GM18858 (cell line): ENCODE measurements around the gene IL17RA.

Source experiments
- ATAC-seq: cut with Tn5 transposase; IDR thresholded peaks from one replicate; pipeline ENCODE4 v1.9.1; 2021; ENCODE audit not compliant: unreplicated experiment

IL17RA gene

GRCh38 chr22:17083811-17084441, 874 bp upstream of the IL17RA start:
- ATAC-seq: no peak

DNA sequence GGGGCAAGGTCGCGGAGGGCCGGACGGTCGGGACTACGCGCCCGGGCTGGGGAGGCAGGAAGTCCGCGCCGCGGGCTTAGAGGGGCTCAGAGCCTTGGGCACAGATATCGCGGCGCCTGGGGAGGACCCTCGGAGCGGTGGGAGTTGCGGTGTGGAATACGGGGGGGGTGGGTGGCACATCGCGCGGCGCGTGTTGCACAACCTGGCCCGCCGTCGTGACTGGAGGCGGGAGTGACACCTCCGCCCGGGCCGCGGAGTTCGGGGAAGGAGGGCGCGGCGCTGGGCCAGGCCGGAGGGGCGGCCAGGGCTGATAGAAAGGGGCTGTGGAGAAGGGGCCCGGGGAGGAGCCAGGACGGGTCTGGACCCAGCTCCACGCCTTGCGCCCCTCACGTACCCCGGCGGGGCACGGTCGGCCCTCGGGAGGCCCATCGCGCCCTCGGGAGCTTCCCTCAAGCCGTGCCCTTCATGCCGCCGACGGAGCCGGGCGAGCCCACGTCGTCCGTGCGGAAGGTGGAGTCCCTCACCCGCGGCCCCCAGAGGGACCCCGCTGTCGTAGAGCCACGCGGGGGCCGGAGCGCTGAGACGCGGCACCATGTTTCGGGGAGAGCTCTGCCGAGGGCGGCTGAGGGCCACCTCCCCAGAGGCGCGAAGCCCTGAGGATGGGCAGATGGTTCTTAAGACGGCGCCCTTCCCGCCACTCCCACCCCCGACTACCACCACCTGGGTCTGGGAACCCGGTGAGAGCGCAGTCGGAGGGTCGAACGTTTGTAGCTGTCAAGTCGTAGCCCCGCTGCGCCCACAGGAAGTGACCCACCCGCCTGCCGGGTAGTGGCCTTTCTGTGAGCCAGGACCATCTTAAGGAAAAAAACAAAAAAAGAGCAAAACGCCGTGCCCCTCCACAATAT, 729 bp downstream of the IL17RA start:
- ATAC-seq: no peak

DNA sequence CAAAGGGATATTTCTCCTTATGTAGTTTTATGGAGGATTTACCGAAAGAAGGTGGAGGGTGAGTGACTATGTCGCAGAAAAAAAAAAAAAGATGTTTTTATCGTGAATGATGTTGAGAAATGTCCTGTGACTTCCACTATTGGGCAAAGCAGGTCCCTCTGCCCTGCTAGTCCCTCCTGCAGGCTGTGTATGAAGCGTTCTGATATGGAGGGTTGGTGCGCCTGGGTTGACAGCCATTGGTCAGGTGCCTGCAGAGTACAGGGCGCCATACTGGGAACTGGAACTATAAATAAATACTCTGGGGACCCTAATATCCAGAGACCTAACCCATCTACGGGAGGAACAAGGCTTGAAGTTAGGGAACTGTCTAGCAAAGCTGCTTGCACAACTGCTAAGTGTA, 1.5 kb downstream of the IL17RA start:
- no peak for ATAC-seq

DNA sequence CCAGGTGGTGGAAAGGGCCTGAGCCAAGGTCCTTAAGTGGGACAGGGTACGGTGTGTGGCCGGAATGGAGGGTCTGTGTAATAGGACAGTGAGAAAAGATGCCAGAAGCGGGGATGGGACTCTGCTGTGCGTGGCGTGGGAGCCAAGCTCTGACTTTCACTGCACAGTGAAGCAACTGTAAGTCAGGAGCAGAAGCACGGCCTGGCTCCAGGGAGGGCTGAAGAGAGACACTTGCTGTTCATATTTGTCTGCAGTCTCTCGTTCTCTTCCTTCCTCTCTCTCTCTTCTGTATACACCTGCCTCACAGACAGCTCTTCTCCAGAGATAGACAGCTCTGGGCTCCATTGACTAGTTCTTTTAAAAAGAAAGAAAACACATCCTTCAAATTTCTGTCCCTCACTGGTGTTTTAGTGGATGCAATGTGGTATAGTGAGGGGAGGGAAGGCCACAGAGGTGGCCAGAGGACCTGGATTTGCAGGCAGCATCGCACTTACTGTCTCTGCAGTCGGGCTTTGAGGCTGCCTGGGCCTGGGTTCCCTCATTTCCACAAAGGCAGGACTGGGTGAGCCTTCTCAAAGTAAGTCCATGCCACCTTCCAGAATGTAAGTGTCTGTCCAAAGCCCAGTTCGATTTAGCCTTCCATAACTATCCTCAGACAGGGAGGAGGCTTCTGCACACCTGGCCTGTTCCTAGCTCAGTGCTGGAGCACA, 2.1 kb downstream of the IL17RA start:
- no peak for ATAC-seq

DNA sequence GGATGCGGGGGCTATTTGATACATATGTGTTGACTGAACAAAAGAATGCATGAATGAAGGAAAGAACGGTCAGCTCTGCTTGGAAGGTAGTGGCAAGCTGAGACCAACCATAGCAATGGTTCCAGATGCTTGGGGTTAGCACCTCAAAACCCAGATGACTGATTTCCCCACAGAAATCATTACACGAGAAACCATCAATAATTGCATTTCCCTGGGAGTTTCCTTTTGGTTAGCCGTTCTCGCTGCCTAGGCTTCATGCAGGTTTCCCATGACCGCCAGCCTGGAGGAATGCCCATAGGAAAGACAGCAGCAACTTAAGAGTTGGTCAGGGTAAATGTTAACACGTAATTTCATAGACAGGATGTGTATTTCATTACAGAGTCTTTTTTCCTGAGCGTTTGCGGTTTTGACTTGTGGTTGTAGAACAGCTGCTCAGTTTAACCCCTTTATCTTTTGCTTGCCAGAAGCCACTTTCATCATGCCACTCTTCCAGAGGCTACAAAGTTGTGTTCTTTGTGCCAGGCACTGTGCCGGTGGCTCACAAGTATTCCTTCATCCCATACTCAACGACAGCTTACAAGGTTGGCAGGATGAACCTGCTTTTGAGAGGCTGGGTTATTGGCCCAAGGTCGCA, 2.8 kb downstream of the IL17RA start:
- peak; percentile 42 for ATAC-seq

GRCh38 chr22:17090550-17090949, 5.8 kb downstream of the IL17RA start:
- no peak for ATAC-seq

DNA sequence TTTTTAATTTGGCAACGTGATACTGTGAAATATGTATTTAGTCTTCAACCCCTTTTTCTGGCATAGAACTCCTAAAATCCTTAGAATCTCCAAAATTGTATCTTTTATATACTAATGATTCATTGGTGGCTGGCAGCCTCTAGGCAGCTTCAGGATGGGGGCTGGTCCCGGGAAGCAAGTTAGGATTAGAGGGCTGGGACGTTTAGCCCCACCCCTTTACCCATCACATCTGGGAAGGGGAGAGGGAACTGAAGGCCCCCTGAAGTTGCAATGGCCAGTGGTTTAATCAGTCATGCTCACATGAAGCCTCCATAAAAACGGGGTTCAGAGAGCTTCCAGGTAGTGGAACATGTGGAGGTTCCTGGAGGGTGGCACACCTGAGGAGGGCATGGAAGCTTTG, 7.1 kb downstream of the IL17RA start:
- no peak for ATAC-seq

DNA sequence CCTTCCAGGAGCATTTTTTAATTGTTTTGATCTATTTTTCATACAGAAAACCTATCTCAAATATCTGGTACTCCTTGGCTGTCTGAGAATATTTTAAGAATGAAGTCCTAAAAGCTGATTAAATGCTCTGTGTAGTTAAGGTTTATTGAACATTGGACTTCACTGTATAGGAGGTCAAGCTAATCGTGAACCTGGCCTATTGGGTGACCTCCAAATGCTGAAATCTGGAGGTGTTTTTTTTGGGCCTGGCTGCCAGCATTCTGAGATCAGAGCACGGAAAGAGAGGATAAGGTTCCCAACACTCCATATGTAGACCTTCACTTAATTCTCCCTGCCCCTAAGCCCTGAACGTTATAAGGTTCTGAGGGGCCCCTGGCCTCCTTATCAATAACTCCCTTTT, 8.3 kb downstream of the IL17RA start:
- ATAC-seq: no peak

GRCh38 chr22:17095538-17095937, 10.7 kb downstream of the IL17RA start:
- ATAC-seq: no peak

GRCh38 chr22:17096071-17096470, 11.3 kb downstream of the IL17RA start:
- no peak for ATAC-seq

DNA sequence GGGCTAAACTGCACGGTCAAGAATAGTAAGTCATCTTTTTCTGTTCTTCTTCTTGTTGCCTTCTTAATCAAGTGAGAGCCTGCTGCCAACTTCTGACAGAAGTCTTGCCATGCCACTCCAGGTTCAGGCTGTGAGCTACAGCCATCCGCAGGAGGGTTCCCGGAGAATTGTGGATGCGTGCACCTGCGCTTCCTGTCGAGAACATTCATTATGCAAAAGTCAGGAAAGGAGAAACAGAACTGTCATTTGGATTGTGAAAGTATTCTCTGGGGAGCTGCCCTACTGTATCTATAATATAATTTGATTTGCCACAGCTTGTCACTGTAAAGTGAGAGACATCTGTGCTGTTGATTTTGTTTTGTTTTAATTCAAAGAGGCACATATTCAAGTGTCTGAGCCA, 12.3 kb downstream of the IL17RA start:
- ATAC-seq: no peak

DNA sequence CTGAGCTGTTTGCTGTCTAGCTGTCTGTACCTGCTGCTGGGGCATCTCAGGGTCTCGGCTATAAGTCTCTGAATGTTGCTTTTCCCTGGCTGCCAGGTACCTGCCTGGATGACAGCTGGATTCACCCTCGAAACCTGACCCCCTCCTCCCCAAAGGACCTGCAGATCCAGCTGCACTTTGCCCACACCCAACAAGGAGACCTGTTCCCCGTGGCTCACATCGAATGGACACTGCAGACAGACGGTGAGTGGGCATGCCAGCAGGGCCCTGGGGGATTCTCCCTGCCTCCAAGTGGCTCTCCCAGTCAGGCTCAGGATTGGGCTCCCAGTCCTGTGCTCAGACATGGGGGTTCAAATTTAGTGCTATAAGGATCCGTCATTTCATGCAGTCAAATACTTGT, 12.9 kb downstream of the IL17RA start:
- ATAC-seq: no peak

- no peak for ATAC-seq
Observed at GRCh38 chr22:17098379-17098819, 13.6 kb downstream of the IL17RA start.

DNA sequence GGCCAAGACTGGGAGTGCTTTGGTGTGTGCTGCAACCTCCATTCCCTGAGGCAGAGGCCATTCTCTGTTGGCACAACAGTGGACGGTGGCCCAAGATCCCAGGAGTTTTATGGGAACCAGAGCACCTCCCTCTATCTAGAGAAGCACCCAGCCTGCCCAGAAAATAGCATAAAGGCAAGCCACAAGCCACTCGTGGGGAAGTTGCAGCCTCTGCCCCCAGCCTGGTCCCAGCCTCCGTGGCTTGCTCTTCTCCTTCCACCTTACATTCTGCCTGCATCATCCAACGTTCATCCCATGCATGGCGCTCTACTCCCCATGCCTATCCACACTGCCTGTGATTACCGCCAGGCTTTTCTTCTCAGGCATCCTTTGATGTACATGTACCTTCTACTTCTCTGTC, 15.8 kb downstream of the IL17RA start:
- ATAC-seq: no peak

GRCh38 chr22:17101475-17102296, 16.9 kb downstream of the IL17RA start:
- no peak for ATAC-seq

GRCh38 chr22:17102297-17102667, 17.5 kb downstream of the IL17RA start:
- ATAC-seq: no peak

DNA sequence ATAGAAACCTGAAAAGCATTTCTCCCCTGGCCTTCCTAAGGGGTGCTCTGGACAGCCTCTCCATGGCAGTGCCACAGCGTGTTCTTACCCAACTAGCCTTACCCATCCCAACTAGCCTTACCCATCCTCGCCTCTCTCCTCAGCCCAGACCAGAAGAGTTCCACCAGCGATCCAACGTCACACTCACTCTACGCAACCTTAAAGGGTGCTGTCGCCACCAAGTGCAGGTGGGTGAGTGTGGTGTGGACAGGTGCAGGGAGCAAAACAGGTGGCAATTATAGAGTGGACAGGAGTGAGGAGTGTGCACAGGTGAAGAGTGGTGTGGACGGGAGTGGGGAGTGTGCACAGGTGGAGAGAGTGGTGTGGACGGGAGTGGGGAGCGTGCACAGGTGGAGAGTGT, 18.6 kb downstream of the IL17RA start:
- ATAC-seq: no peak

DNA sequence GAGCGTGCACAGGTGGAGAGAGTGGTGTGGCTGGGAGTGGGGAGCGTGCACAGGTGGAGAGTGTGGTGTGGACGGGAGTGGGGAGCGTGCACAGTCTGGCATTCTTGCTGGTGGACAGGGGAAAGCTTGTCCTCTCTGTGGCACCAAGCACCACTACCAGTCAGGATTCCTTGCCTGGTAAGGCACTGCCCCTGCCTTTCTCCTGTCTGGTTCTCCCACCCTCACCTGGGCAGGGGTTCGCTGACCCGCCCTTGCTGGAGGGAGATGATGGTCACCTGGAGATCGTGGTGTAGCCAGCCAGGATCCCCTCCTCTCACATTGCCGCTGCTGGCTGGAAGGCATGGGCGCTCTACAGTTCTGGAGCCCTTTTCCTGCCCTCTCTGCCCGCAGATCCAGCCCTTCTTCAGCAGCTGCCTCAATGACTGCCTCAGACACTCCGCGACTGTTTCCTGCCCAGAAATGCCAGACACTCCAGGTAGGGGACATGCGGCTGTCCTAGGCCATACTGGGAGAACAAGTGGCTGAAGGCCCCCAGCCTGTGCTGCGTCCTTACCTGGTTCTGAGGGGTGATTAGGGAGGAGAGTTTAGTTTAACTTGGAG, 19.6 kb downstream of the IL17RA start:
- no peak for ATAC-seq

DNA sequence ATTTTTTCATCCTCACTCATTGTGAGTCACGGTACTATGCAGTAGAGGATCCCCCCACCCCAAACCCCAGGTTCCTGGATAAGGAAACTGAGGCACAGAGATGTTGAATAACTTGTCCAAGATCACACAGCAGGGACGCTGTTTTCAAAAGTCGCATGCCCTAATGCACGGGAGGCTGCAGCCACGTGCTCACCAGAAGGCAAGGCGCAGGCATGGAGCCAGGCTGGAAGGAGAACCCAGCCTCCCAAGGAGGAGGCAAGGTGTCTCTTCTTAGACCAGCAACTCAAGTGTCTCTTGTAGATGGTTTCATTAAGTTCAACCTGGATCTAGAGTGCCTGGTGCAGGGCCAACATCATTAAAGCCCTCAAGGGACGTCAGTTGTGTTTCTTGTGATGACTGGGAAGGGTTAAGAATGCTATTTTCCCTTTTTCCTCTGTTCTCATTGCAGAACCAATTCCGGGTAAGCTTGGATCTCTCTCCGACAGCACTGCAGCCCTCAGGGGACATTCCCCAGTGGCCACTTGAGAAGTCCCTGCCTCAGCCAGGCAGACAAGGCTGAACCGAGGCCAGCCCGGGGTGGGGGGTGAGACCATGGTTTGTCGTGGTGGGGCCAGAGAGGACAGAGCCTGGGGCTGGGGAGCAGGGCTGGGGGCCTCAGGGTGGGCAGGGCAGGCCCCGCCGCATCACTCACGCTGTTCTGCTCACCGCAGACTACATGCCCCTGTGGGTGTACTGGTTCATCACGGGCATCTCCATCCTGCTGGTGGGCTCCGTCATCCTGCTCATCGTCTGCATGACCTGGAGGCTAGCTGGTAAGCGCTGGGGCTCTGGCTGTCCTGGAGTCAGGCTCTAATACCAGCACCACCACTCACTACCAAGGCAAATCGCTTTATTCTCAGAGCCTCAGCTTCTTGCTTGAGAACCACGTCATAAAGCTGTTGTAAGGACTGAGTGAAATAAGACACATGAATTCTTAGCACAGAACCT, 20.6 kb downstream of the IL17RA start:
- no peak for ATAC-seq
